SK-N-SH (cell line): Measurements from ENCODE around the gene CALML4.
A peak's percentile ranks its signal among the peaks of the same experiment; 100 is the strongest.

Experiments
- CTCF ChIP-seq: fragments of 200-600 bp; sonication (generic); IDR thresholded peaks from 2 replicates; pipeline ENCODE4 v1.6.1; 2017; ENCODE audit warnings: antibody characterized with exemption, mild to moderate bottlenecking, moderate library complexity
- GATA2 ChIP-seq: sonication (generic); formaldehyde crosslinking; IDR thresholded peaks from 2 replicates; pipeline ENCODE4 v1.5.0; 2020; ENCODE audit warnings: mild to moderate bottlenecking, missing genetic modification reagents
- PBX3 ChIP-seq: IDR thresholded peaks from 2 replicates; pipeline ENCODE4; 2012
- POLR2AphosphoS5 ChIP-seq: IDR thresholded peaks from 2 replicates; pipeline ENCODE4 v1.6.1; 2012; ENCODE audit warnings: low read depth, low read length
- SIN3A ChIP-seq: IDR thresholded peaks from 2 replicates; pipeline ENCODE4 v1.6.1; 2012; ENCODE audit warnings: low read depth, mild to moderate bottlenecking, low read length, moderate library complexity, borderline replicate concordance
- TAF1 ChIP-seq: IDR thresholded peaks from 2 replicates; pipeline ENCODE4 v1.6.1; 2012; ENCODE audit warnings: low read depth, mild to moderate bottlenecking, low read length, moderate library complexity, borderline replicate concordance

GRCh38 chr15:68210821-68211655, 5.9 kb upstream of the CALML4 start:
- peak; percentile 78 for TF ChIP-seq CTCF
- TF ChIP-seq SIN3A, result no peak
- no peak; the same call in 1 of the 2 replicates for TF ChIP-seq GATA2 (CRISPR knock-in tag)
- no peak for TF ChIP-seq POLR2AphosphoS5
- TF ChIP-seq TAF1, result no peak
- no peak for TF ChIP-seq PBX3
